Hematopoietic multipotent progenitor cell treated with erythropoietin and hydrocortisone succinate and interleukin-3 and kit ligand, for 17 days (in vitro differentiated cells): ENCODE measurements around the gene ADPRHL1.

Experiments
- DNase-seq: peaks from one replicate; pipeline ENCODE4 v3.0.0-alpha.2; 2015; ENCODE audit warnings: low spot score

Gene ADPRHL1

GRCh38 chr13:113432506-113433270 is 20.6 kb downstream of the ADPRHL1 start:
- DNase-seq, result no peak

GRCh38 chr13:113431171-113431570 is 22.1 kb downstream of the ADPRHL1 start:
- DNase-seq, result no peak

DNA sequence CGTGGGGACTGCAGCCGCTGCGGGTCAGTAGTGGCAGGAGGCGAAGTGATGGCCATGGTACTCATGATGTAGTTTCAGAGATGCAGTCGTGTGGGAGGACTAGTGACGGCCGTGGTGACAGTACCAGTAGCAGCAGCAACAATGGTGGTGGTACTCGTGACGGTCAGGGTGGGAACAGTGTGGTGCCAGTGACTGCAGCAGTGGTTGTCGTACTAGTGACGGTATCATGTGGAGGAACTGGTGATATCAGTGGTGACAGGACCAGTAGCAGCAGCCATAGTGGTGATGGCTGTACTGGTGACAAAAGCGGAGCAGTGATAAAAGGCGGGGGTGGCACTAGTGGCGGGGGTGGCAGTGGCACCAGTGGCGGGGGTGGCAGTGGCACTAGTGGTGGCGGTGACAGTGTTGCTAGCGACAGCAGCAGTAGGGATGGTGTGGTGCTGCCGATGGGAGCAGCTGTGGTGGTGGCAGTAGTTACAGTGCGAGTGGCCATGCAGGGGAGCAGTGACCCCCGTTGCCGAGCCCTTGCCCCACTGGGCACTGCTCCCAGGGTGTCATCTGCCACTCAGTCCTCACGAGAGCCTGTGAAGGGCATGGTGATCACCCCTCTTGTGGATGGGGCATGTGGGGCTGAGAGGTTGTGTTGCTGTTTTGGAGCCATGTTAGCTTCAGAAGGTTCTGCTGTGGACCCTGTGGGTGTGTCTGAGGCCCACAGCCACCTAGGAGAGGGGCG is 22.7 kb downstream of the ADPRHL1 start:
- DNase-seq, result no peak

- no peak for DNase-seq
Observed at GRCh38 chr13:113429608-113429985, 23.7 kb downstream of the ADPRHL1 start.

DNA sequence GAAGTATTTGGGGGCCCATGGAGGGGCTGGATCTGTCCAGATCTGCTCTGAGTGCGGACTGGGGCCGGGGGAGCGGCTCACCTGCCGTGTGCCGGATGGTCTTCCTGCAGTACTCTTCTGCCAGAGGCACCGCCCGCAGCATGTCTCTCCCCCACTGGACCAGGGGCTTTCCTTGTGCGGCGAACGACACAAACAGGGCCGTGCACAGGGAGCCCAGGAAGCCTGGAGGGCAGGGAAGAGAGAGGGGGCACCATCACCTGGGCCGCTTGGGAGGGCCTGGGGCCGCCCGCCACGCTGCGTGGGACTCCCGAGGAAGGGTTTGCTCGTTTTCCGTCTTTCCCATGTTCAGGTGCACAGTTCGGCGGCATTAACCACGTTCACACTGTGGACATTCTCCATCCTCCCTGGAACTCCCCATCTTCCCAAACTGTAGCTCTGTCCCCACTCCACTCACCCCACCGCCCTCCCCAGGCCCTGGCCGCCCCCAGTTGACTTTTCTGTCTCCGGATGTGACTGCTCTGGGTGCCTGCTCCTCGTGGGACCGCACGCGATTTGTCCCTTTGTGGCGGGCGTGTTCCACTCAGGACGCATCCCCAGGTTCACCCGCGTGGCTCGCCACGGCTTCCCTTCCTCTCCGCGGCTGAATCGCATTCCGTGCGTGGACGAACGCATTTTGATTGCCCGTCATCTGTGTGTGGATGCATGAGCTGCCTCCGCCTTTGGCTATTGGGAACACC is 24.2 kb downstream of the ADPRHL1 start:
- no peak for DNase-seq

- DNase-seq, result no peak
Observed at GRCh38 chr13:113428469-113428865, 24.8 kb downstream of the ADPRHL1 start.

DNA sequence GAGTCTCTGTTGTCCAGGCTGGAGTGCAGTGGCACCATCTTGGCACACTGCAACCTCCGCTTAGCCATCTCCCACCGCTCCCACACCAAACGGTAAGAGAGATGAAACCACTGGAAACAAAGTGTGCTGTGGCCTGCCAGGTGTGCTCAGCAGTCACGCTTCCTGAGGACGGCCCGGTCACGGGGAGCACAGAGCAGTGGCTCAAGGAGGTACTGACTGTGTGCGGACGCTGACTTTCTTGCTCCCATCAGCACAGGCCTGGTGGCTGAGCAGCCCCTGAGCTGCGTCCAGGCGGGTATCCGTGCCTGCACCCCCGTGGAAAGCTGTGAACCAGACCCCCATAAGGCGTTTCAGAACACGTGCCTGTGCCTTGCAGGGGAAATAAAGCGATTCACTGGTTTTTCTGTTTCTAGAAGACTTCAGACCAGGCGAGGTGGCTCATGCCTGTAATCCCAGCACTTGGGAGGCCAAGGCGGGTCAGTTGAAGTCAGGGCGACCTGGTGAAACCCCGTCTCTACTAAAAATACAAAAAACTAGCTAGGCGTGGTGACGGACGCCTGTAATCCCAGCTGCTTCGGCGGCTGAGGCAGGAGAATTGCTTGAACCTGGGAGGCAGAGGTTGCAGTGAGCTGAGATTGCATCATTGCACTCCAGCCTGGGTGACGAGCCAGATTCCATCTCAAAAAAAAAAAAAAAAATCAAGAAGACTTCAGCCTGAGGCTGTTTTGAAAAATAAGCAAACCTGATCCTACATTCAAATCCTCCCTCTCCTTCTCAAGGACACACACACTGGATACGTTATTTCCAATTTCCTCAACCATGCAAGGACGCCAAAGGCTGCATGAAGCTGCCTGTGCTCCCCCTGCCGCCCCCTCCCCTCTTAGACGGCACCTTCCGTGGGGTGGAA is 25.5 kb downstream of the ADPRHL1 start:
- DNase-seq, result no peak

GRCh38 chr13:113426591-113426986 is 26.7 kb downstream of the ADPRHL1 start:
- no peak for DNase-seq

DNA sequence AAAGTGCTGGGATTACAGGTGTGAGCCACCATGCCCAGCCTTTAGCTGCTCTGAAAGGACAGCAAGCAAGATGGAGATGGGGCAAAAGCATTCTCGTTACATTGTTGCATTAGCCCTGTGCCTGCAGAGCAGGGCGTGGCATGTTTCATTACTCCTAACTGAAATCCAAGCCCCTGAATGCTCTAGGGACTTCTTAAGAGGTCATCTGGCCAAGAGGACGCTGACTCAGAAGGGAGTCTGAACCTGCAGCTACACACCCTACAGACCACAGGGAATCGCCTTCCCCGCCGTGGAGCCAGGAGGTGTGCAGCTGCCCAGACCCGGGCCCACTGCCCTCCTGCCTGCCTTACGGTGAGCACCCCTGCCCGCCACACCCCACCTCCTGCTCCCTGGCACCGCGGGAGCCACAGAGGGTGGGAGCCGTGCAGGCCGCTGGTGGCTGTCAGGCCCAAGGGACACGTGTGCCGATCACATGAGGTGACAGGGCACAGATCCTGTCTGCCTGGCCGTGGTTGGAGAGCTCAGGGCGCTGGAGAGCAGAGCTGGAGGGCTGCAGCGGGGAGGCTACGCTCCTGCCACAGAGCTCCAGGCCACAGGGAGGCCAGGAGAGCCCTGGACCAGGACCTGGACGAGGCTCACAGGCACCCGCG is 27.2 kb downstream of the ADPRHL1 start:
- DNase-seq, result no peak

DNA sequence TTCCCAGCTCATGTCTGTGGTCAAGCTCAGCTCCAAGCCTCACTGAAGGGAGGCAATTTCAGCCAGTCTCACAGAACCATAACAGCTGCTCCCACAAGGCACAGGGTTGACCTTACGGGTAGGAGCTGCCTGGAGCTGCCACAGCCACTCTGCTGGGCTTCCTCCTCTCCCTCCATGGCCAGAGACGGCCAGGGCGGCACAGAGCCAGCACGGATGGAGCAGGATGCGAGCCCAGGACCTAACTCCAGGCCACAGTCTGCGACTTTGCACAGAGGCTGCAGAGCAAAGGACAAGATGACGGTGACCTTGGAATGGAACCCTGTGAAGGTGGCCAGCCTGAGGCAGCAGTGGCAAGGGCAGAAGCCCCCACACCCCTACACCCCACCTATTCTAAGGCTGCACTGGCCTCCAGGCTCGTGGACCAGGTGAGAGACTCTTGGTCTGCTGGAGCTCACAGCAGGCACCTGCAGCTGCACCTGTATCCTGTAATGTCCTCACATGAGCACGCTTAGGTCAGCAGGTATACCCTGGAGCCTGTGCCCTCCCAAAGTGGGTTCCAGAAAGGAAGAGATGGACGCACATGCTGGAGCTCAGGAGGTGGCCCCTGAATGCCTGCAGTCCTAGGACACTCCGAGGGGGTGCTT is 29.6 kb downstream of the ADPRHL1 start:
- no peak for DNase-seq

GRCh38 chr13:113422807-113423519 is 30.3 kb downstream of the ADPRHL1 start:
- DNase-seq, result no peak

GRCh38 chr13:113421673-113422270 is 31.5 kb downstream of the ADPRHL1 start:
- DNase-seq, result no peak

DNA sequence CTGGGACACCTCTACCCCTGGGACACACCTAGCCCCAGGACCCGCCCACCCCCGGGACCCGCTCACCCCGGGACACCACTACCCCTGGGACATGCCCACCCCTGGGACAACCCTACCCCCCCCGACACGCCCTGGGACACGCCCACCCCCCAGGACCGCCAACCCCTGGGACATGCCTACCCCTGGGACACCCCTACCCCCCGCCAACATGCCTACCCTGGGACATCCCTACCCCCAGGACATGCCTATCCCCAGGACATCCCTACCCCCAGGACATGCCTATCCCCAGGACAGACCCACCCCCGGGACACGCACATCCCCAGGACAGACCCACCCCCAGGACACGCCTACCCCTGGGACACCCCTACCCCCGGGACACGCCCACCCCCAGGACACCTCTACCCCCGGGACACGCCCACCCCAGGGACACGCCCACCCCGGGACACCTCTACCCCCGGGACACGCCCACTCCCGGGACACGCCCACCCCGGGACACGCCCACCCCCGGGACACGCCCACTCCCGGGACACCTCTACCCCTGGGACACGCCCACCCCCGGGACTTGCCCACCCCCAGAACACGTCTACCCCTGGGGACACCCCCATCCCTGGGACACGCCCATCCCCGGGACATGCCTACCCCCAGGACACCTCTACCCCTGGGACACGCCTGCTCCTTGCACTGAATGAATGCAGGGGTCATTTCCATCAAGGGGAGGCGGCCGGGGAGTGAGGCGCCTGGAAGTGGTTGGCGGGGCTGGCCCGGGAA is 32.3 kb downstream of the ADPRHL1 start:
- DNase-seq, result peak; percentile 13

DNA sequence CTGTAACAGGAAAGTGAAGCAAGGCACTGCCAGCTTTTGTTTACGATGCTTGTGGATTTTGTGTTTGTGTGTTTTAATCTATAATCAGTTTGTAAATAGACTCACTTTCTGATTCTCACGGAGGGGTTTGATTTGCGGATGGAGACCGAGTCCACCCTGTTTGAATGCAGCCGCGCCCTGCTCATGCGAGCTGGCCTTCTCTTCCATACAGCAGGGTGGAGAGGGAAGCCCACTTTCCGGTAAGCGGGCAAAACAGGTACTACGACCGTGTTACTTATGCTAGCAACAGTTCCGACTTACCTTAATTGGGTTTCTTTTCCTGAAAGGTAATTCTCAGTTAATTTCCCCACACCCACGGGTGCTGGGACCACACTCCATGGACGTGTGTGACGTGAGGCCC is 33.1 kb downstream of the ADPRHL1 start:
- DNase-seq, result no peak

DNA sequence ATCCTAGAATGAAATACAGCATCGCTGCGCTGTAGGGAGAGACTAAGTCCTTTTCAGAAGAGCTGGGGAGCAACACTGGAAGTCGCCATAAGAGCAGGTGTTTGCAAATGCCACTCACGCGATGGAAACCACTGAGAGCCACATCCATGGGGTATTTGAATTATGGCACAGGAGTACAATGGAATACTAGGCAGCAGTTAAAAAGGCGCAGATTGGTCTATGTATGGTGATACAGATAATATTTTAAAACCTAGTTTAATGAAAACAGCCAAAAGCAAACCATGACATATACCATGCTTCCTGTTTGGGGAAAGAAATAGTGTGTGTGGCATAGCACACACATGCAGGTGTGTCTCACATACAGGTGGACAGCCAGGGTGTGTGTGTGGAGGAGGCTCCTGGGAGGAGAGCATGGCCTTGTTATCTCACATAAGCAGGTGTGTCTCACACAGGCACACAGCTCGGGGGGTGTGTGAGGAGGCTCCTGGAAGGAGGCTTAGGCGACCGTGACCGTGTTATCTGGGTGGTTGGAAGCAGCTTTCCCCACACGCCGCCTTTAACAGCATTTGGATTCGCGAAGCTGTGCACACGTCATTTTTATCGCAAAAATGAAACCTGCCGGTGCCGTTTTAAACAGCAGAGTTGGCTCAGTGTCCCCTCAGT is 33.6 kb downstream of the ADPRHL1 start:
- no peak for DNase-seq

DNA sequence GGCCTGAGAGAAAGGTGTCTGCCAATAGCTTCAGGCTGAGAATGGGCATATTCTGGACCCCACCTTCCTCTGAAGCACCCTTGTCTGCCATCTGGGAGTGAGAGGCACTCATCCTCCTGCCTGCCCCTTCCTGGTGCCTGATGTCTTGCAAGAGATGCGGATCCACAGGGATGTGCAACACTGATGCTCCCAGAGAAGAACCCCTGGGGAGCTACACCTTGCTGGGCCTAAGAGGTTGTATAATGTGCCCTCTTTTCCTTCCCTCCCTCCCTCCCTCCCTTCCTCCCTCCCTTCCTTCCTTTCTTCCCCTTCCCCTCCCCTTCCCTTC is 34.6 kb downstream of the ADPRHL1 start:
- no peak for DNase-seq

DNA sequence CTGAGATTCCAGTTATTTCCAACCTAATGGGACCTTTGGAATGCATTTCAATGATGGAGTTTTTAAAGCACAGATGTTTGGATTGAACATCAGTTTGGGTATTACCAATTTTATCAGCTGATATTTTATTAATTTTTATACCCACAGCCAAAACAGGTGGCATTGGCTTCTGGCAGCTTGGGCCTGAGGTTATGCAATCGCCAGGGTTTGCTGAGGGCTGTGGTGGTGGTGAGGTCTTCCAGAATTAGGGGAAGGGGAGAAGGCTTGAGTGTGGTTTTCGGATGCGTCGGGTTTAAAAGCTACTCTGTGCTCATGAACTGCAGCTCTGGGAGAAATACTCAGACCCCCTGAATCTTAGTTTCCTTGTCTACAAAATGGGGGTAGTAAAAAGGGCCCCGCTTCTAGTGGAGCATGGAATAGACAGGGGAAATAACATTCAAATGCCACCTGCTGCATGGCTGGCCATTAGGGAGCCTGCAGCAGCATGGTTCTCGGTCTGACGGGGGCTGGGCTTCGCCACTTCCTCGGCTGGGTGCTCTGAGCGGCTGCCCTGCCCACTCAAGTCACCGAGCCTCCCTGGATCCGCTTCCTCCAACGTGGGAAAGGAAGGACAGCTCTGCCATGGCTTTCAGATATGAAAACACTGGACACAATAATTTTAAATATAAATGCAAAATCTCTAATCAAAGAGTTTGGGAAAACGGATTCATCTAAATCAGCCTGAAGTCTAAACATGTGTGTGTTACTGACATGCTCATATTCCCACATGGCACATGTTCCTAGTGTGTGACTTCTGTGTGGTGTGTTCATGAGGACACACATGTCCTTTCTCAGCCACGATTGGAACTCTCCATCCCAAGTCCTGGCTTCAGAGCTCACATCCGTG is 35.2 kb downstream of the ADPRHL1 start:
- DNase-seq, result no peak
